ENCODE data around the gene GPBP1. TPM values are rescaled to one million over a fixed set of nuclear protein-coding genes. Genes with fewer than 3 reads are reported as not detected.
"Not testable (repeated sequence)": the region's sequence is repeated elsewhere in the genome, so short reads cannot be mapped to it uniquely, and the experiment has no call there.

GPBP1 gene
- total RNA-seq, 1 donor from 2014 or later = 40.3 TPM

- no peak for DNase-seq (ENCODE audit: low read depth in 2 of 2)
Observed at GRCh38 chr5:57280853-57281252, 107.0 kb downstream of the GPBP1 start.

GRCh38 chr5:57285084-57285483 lies 111.2 kb downstream of the GPBP1 start:
- DNase-seq (ENCODE audit: low read depth in 2 of 2) = not testable (repeated sequence)

GRCh38 chr5:57291894-57292293 lies 118.0 kb downstream of the GPBP1 start:
- no peak for DNase-seq (ENCODE audit: low read depth in 2 of 2)

GRCh38 chr5:57292336-57292735 lies 118.5 kb downstream of the GPBP1 start:
- no peak for DNase-seq (ENCODE audit: low read depth in 2 of 2)

- peak; percentile 82 to 88 for DNase-seq (ENCODE audit: low read depth in 2 of 2)
Observed at GRCh38 chr5:57298295-57298984, 124.6 kb downstream of the GPBP1 start.

GRCh38 chr5:57298985-57299491 lies 125.2 kb downstream of the GPBP1 start:
- DNase-seq (ENCODE audit: low read depth in 2 of 2) = peak; percentile 76 to 88

GRCh38 chr5:57299986-57300385 lies 126.1 kb downstream of the GPBP1 start:
- no peak for DNase-seq (ENCODE audit: low read depth in 2 of 2)

GRCh38 chr5:57302164-57302563 lies 128.3 kb downstream of the GPBP1 start:
- peak in 1 of 2 donors; percentile 73 for DNase-seq (ENCODE audit: low read depth in 2 of 2)

GRCh38 chr5:57302643-57303042 lies 128.8 kb downstream of the GPBP1 start:
- DNase-seq (ENCODE audit: low read depth in 2 of 2) = no peak

- DNase-seq (ENCODE audit: low read depth in 2 of 2) = no peak
Observed at GRCh38 chr5:57303985-57304384, 130.1 kb downstream of the GPBP1 start.

- no peak for DNase-seq (ENCODE audit: low read depth in 2 of 2)
Observed at GRCh38 chr5:57304931-57305330, 131.1 kb downstream of the GPBP1 start.

- no peak for DNase-seq (ENCODE audit: low read depth in 2 of 2)
Observed at GRCh38 chr5:57306359-57306758, 132.5 kb downstream of the GPBP1 start.

- no peak for DNase-seq (ENCODE audit: low read depth in 2 of 2)
Observed at GRCh38 chr5:57307516-57307915, 133.7 kb downstream of the GPBP1 start.

GRCh38 chr5:57309022-57309421 lies 135.2 kb downstream of the GPBP1 start:
- DNase-seq (ENCODE audit: low read depth in 2 of 2) = not testable (repeated sequence)

GRCh38 chr5:57311251-57311650 lies 137.4 kb downstream of the GPBP1 start:
- DNase-seq (ENCODE audit: low read depth in 2 of 2) = no peak

GRCh38 chr5:57311921-57312735 lies 138.3 kb downstream of the GPBP1 start:
- no peak for DNase-seq (ENCODE audit: low read depth in 2 of 2)

- no peak for DNase-seq (ENCODE audit: low read depth in 2 of 2)
Observed at GRCh38 chr5:57313716-57314115, 139.9 kb downstream of the GPBP1 start.

Other genes starting within 250 kb of the GPBP1 start
- gene MIER3, start 221.9 kb upstream of the GPBP1 start, total RNA-seq = 10.8 and 13.7 TPM in 2 replicates

All from dermis microvascular lymphatic vessel endothelial cell (primary cell).